ENCODE data around the gene TRNT1.

The TRNT1 gene

DNA sequence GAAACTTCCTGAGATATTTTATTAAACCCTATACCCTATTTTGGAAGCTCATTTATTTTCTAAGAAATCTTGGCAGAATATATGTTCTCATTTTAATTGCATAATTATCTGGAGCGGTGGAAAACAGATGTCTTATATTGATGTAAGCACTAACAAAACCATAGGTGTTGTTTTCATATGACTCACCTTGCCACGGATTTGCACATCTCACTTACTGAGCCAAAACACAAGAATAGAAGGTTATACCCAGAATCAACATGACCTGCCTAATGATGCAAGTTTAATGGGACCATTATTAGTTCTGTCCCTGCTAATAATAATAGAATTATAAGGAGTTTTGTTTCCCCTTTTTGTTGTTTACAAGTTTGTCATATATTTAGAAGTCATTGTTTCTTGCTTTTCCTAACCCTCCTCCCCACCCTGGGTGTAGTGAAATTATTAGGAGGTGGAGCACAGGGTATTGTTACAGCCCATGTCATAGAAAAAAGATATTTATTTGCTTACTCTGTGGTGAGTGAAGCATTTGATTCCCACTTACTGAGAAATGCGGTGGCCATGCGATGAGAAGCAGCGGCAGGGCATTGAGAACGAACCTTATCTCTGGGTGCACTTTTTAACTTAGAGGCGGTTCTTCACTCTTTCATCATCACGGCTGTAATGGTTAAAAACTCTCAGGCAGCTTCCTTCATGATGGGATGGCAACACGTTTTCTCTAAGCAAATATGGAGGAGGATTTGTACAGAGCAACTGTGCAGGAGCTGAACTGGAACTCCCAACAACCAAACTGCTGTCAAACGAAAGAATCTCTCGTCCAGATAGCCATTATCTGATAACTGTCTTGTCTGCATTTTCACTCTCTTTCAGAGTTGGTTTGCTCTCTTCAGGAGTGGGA, 17.1 kb upstream of the TRNT1 start:
- no peak for DNase-seq
- in situ Hi-C loops (cut with HindIII; ENCODE audit: low pct_ligation_motif_present, low pct_unique_long_range_greater_than_20kb, low sequenced_read_pairs) = no loop called here

DNA sequence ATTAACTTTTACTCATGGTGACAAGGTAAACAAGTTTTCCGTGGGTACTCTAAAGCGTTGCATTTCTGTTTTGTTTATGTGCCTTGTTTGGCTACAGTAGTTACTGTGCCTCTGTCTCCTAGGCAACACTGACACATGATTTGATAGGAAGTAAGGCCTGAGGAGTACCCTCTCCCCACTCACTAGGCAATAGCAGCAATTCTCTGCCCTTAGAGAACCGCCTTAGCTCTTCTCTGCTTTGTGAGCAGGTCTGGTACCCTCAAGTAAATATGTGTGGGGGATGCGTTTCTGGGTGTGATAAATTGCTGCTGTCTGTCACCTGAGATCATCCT, 16.5 kb upstream of the TRNT1 start, which contains the start of gene IL5RA:
Gene IL5RA, minus strand, starts transcription at position 76 of the 332 bp plus-strand sequence. CDS start 5,390 bp downstream, outside the sequence.
- no peak for DNase-seq
- in situ Hi-C loops (cut with HindIII; ENCODE audit: low pct_ligation_motif_present, low pct_unique_long_range_greater_than_20kb, low sequenced_read_pairs) = no loop called here

DNA sequence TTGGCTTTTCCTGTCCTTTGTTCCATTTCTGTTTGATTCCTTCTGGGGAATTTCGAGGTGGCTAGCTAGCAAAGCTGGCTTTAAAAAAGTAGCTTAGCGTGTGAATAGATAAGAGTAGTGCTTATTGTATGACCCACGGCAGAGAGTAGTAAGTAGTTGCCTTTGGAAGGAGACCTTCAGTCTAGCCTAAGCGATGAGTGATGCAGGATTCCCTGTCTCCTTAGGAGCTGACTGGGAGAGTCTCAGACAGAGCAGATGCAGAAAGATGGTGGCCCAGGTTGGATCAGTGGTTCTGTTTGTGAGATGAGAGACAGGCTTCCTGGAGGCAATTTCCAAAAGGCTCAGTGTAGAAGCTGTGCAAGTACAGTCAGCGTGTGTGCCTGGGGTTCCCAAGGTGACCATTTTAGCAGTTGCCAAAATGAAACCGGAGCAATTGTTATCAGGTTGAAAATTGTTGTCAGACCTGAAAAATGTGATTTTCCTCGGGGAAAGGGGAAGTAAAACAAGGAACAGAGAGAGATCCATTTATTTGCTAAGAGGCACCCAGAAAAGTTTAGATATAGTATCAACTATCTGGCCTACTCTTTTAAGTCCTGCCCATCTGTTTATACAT, 15.9 kb upstream of the TRNT1 start:
- in situ Hi-C loops (cut with HindIII; ENCODE audit: low pct_ligation_motif_present, low pct_unique_long_range_greater_than_20kb, low sequenced_read_pairs) = no loop called here
- no peak for DNase-seq

DNA sequence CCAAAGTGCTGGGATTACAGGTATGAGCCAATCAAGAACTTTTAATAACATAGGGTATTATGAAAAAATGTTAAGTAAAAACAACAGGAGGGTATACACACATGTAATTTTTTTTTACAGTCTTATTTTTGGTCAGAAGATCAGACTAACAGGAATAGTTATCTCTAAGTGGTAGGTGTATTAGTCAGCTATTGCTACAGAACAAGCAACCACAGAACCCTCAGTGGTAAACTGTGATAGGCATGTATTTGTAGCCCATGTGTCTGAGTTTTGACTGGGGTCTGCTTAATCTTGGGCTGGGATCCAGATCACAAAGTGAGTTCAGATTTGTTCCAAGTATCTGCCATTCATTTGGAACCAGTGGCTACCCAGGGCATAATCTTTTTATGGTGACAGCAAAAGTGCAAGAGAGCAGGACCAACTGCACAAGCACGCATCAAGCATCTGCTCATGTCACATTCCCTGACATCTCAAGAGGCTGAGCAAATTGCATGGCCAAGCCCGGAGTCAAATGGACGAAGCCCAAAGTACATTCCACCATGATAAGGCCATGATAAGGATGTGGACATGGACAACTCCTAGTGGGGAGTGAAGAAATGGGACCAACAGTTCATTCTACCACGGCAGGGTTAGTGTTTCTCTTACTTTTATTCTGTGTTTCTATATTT, 13.6 kb upstream of the TRNT1 start:
- no peak for DNase-seq
- in situ Hi-C loops (cut with HindIII; ENCODE audit: low pct_ligation_motif_present, low pct_unique_long_range_greater_than_20kb, low sequenced_read_pairs) = no loop called here

DNA sequence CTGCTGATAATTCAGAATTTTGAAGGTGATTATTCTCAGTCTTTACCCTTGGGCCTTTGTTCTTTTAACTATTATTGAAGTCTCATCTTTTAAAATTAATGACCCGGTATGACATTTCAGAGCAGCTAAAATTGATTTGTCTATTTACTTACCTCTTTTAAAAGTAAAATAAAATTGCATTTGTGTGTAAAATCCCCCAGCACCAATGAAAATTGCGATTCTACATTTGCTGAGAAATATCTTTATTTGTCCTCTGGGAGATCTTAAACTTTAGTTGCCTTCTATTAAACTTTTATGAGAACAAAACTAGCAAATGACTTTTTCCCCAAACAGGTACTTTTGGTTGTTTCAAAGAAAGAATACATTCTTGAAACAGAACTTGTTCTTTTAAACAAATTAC, 9.1 kb upstream of the TRNT1 start:
- in situ Hi-C loops (cut with HindIII; ENCODE audit: low pct_ligation_motif_present, low pct_unique_long_range_greater_than_20kb, low sequenced_read_pairs) = no loop called here
- DNase-seq = no peak

DNA sequence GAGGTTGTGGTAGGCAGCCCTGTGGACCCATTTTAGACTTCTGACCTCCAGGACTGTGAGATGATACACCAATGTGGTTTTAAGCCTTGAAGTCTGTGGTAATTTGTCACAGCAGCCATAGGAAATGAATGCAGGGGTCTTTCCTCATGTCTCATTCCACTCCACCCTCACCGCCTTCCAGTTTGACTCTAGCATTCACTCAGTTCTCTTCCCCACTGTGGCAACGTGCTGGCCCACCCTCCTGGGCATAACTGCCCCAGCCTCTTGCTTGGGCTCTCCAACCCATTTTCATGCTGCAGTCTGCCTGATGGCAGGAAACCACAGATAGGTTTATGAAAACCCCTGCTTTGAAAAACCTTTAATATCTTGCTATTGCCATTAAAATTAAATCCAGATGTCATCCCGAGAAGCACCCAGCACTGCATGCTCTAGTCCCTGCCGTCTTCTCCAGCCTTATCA, 7.3 kb upstream of the TRNT1 start:
- DNase-seq = no peak
- in situ Hi-C loops (cut with HindIII; ENCODE audit: low pct_ligation_motif_present, low pct_unique_long_range_greater_than_20kb, low sequenced_read_pairs) = no loop called here

DNA sequence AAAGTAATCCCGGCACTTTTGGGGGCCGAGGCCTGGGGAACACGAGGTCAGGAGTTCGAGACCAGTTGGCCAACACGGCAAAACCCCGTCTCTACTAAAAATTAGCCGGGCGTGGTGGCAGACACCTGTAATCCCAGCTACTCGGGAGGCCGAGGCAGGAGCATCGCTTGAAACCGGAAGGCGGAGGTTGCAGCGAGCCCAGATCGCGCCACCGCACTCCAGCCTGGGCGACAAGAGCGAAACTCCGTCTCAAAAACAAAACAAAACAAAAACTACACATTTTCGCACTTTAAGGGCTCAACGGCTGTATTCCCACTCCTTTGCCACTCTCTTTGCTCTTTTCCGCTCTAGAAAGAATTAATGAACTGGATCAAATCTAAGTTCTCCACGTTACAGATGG, 763 bp upstream of the TRNT1 start:
- in situ Hi-C loops (cut with HindIII; ENCODE audit: low pct_ligation_motif_present, low pct_unique_long_range_greater_than_20kb, low sequenced_read_pairs) = no loop called here
- no peak for DNase-seq

DNA sequence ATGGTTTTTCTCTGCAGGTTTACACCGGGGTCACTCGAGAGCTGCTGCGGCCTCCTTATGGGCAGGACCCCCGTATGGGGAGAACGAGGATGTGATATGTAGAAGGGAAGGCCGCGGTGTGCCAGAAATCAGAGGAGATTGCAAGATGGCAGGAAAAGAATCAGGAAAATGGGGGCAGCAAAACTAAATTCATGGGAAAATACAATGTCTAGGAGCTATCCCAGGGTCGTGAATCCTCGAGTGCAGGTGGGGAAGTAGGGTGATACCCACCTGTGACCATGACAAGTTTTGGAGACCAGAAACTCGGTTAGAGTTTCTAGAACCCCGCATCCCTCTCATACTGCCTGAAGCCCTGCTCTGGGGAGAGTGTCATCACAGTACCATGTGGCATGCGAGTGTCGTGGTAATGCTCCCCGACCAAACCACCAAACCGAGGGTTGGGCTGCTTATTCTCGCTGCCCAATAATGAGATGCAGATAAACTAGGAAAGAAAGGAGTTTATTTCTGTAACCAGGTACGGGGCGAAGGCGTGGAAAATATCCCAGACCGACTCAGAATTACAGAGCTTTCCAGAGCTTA, 781 bp downstream of the TRNT1 start:
- DNase-seq = peak; percentile 7
- in situ Hi-C loops (cut with HindIII; ENCODE audit: low pct_ligation_motif_present, low pct_unique_long_range_greater_than_20kb, low sequenced_read_pairs) = no loop called here

DNA sequence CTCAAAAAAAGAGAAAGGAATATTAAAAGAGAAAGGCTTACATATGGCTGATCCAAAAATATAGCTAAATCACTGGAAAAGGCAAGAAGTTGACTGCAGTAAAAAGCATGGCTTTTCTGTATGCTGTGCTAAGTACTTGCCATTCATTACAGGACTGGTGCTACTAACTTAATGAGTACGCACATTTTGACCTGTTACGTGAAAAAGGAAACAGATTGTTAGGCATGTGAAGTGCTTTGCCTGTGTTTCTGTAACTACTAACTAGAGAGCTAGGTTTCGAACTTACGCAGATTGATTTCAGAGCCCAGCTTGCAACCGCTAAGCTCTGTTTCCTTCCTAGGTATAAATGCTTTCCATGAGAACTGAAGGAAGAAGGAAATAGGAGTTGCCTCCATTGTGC, 2.8 kb downstream of the TRNT1 start:
- in situ Hi-C loops (cut with HindIII; ENCODE audit: low pct_ligation_motif_present, low pct_unique_long_range_greater_than_20kb, low sequenced_read_pairs) = no loop called here
- no peak for DNase-seq

DNA sequence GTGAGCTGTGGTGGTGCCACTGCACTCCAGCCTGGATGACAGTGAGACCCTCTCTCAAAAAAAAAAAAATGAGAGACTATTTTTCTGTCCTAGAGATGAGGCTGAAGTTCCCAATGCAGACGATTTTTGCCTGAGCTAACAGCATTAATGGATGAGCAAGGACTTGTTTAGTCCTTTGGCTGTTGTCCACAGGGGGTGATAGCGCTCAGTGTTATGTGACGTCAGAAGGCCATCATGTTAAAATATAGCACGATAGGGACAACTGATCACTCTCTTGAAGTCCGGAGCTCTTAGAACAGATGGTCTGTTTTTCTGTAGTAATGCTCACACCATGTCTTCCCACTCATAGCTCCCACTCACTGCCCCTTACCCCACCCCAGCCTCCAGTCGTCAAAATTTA, 6.8 kb downstream of the TRNT1 start:
- in situ Hi-C loops (cut with HindIII; ENCODE audit: low pct_ligation_motif_present, low pct_unique_long_range_greater_than_20kb, low sequenced_read_pairs) = no loop called here
- no peak for DNase-seq

DNA sequence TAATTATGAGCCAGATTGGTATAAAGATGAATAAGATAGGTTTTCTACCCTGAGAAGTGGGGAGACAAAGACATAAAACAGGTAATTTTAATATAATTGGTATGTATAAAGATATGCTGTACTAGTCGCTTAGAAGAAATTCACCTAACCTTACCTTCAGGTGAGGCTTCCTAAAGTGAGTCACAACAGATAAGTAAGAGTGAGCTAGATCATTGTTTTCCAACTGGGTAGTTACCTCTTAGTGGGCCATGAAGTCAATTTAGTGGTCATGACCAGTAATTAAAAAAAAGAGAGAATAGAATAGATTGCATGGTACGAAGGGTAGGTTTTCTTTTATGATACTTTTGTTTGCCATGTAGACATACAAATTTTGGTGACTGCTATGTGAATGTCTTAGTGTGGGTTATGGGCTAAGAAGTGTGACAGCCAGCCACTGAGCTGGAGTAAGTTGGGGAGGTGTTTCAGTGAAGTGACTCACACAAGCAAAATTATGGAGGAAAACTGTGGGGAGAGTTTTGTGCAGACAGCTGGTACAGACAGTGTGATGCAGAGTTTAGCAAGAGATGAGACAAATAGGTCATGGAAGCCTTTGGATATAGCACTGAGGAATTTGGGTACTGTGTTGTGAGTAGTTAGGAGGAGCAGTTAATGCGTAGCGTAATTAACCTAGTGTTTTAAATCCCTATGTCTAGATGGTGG, 8.2 kb downstream of the TRNT1 start:
- in situ Hi-C loops (cut with HindIII; ENCODE audit: low pct_ligation_motif_present, low pct_unique_long_range_greater_than_20kb, low sequenced_read_pairs) = no loop called here
- DNase-seq = no peak

DNA sequence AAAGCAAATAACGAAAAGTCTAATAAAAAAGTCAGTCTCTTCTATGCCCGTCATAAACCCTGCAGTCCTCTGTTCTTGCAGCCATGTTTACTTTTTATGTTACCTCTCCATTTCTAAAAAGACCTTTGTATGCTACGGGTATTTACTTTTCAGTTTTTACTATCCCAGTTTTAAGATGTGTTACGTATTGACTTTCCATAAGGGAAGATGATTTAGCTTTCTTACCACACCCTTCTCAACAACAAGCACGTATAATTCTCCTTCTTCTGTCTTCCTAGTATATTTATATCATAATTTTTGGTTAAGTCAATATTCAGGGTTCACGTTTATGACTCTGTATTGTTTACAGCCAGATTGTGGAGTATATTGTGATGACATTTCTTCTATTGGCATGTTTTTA, 10.8 kb downstream of the TRNT1 start:
- DNase-seq = no peak

DNA sequence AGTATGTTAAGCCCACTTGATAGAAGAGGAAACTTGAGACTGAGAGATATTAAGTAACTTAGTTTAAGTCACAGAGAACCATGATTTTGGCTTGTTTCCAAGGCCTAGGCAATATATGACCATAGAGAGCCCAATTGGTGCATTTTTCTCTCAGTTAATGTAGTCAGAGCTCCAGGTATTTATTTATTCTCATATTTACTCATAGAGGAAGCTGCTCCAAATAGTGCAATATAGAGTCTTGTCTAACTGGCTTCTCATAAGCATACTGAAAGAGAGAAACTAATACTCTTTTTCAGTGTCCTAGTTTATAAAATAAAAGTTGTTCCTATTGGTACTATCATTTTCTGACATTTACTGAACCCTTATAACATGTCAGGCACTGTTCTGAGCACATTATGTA, 15.2 kb downstream of the TRNT1 start:
- no peak for DNase-seq
- in situ Hi-C loops (cut with HindIII; ENCODE audit: low pct_ligation_motif_present, low pct_unique_long_range_greater_than_20kb, low sequenced_read_pairs) = no loop called here

More for the DNA sequence above, 10.8 kb downstream of the TRNT1 start:
- in situ Hi-C loops (cut with HindIII; ENCODE audit: low pct_ligation_motif_present, low pct_unique_long_range_greater_than_20kb, low sequenced_read_pairs) = no loop called here

DNA sequence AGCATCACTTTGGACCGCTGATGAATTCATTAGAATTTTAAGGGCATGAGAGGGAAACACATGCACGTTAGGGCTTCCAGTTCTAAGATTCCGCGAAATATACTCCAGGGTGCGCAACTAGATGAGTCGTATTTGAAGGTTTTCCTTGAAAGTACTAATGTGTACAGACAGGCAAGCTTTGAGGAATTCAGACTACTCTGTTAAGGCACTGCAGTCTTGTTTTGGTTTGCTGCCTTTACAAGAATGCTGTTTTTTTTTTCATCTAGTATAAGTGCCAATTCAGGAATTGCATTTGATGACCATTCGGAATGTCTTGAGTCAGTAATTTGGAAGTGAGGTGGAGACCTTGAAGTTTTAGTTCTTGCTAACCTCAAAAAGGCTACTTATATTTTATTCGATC, 19.1 kb downstream of the TRNT1 start:
- no peak for DNase-seq
- in situ Hi-C loops (cut with HindIII; ENCODE audit: low pct_ligation_motif_present, low pct_unique_long_range_greater_than_20kb, low sequenced_read_pairs) = no loop called here

DNA sequence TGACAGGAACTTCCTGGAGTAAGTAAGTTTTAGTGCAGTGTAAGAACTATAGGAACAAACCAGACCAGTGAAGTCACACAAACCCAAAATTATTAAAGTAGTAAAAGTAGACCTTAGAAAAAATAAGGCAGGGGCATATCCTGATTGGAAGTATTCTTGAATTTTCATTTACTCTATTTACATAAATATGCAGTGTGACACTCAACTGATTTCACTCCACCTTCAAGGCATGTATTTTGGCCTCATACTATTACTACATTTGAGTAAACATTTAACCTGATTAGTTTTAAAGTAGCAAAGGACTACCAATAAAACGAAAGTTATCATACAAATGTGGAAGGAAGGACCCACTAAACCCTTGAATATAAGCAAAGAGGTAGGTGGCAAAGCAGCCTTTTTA, 22.8 kb downstream of the TRNT1 start:
- DNase-seq = no peak
- in situ Hi-C loops (cut with HindIII; ENCODE audit: low pct_ligation_motif_present, low pct_unique_long_range_greater_than_20kb, low sequenced_read_pairs) = no loop called here

DNA sequence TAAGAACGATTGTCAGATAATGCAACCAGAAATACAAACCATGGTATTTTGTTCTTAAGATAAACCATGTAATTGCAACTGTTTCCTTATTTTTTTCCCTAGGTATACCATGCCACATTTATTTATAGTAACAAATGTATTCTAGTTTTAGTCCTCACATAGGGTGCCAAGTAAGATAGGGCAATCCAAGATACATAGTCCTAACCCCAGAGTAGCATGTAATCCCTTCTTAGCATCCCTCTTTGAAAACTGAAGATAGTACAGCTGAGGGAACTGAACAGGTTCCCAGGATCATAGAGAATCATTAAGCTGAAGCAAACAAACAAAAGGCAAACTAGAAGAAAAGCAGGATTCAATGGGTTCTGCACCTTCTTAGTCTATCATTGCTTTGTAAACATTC, 24.8 kb downstream of the TRNT1 start:
- no peak for DNase-seq
- in situ Hi-C loops (cut with HindIII; ENCODE audit: low pct_ligation_motif_present, low pct_unique_long_range_greater_than_20kb, low sequenced_read_pairs) = no loop called here

DNA sequence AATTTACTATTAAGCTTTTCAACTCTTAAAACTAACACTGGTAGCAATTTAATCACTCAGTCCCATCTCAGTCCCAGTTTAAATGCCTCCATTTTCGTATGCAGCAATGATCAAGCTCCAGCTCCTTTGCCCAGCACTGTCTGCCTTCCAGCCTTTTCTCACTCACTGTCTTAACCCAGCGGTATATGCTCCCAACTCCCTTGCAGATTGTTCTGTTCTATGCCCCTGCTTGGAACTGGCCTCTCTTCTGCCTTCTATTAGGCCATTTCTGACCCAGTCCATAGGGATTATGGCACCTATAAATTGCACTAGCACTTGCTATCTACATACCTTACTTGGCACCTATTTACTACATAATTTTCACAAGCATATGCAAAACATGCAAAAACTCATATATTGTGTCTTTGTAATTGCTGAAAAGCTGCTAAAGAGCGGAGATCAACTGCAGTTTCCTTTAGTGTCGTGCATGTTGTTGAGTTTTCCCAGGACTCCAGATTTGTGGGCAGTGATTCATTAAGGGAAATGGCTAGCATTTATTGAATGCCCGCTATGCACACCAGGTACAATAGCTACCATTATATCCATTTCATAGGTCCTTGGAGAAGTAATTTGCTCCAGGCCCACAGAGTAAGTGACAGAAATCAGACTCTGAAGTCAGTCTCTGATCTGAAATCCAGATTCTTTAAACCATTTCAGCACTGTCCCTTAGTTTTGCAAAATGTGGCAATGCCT, 28.3 kb downstream of the TRNT1 start:
- no peak for DNase-seq

DNA sequence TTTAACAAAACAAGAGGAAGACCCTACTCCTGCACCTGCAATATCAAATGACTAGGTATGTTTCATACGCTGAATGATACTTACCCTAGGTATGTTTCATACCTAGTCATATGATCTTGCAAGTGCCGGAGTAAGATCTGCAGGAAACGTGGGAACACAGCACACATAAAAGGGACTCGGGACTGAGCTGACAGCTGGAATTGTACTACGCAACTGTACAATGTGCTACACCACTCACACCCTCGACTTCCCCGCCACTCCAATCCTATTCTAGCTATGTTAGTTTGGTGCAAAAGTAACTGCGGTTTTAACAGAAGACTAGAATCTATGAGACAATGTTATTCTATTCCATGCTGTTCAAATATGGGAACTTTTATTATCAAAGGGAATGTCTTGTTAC, 30.7 kb downstream of the TRNT1 start:
- DNase-seq = no peak
- in situ Hi-C loops (cut with HindIII; ENCODE audit: low pct_ligation_motif_present, low pct_unique_long_range_greater_than_20kb, low sequenced_read_pairs) = no loop called here

More for the DNA sequence above, 28.3 kb downstream of the TRNT1 start:
- in situ Hi-C loops (cut with HindIII; ENCODE audit: low pct_ligation_motif_present, low pct_unique_long_range_greater_than_20kb, low sequenced_read_pairs) = no loop called here

Measured in ACHN (cell line).